Measurements from ENCODE around the gene RNF157. TPM values are rescaled to one million over a fixed set of nuclear protein-coding genes. Genes with fewer than 3 reads are reported as not detected.

RNF157 gene
- total and polyA plus RNA-seq, 2 of the 13 experiments (the other 11 are each of a cell fraction or from before 2014, with no cell fraction given) = 0.44 to 1.5 TPM

DNA sequence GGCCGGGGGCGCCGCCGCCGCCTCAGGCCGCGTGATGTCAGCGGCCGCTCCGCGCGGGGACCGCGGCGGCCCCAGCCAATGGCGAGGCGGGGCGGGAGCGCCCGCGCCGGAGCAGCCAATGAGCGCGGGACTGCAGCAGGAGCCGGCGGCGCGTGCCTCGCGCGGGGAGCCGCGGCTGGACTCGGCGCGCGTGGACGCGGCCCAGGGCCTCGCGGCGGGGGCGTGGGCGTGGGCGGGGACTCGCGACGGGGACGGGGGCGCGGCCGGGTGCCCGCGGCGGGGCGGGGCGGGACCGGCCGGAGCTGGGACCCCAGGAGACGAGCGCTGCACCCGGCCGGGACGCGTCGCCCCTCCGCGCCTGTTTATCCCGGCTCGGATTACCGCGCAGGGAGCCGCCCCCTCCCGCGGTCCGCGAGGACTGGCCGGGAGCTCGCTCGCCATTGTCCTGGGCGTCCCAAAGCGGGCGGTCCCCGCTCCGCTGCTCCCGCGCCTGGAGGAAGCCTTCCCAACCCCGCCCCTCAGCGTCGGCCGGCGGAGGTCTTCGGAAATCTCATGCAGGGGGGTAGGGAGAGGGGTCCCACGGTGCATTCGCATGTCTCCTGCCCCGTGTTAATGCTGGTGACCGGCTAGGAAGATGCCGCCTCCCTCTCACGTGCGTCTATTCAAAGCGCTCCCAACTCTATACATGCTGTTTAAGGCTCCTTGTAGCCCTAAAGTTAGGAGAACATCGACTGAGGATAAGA is at the start of gene RNF157 (continued):
- no peak for TF ChIP-seq YY1 (IDR thresholded peaks at IDR 0.05; ENCODE audit: insufficient read depth, insufficient replicate concordance, low read depth, low read length)
- no peak for TF ChIP-seq FOSL2 (CRISPR knock-in tag; IDR thresholded peaks at IDR 0.05)
- TF ChIP-seq PPARG (CRISPR knock-in tag; conservative IDR thresholded peaks at IDR 0.05) = no peak
- TF ChIP-seq ZNF205 (CRISPR knock-in tag; IDR thresholded peaks at IDR 0.05) = 0 out of 2 replicates have a peak, but pooled peaks have one; percentile 35
- TF ChIP-seq, protein P1, sequence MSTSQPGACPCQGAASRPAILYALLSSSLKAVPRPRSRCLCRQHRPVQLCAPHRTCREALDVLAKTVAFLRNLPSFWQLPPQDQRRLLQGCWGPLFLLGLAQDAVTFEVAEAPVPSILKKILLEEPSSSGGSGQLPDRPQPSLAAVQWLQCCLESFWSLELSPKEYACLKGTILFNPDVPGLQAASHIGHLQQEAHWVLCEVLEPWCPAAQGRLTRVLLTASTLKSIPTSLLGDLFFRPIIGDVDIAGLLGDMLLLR (CRISPR knock-in tag; IDR thresholded peaks at IDR 0.05) = no peak
- TF ChIP-seq TCF7L2 (IDR thresholded peaks at IDR 0.05; ENCODE audit: low read depth, low read length) = no peak
- TF ChIP-seq, protein P2, sequence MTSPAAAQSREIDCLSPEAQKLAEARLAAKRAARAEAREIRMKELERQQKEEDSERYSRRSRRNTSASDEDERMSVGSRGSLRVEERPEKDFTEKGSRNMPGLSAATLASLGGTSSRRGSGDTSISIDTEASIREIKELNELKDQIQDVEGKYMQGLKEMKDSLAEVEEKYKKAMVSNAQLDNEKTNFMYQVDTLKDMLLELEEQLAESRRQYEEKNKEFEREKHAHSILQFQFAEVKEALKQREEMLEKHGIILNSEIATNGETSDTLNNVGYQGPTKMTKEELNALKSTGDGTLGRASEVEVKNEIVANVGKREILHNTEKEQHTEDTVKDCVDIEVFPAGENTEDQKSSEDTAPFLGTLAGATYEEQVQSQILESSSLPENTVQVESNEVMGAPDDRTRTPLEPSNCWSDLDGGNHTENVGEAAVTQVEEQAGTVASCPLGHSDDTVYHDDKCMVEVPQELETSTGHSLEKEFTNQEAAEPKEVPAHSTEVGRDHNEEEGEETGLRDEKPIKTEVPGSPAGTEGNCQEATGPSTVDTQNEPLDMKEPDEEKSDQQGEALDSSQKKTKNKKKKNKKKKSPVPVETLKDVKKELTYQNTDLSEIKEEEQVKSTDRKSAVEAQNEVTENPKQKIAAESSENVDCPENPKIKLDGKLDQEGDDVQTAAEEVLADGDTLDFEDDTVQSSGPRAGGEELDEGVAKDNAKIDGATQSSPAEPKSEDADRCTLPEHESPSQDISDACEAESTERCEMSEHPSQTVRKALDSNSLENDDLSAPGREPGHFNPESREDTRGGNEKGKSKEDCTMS (CRISPR knock-in tag; conservative IDR thresholded peaks at IDR 0.05) = no peak
- TF ChIP-seq HNF4G (IDR thresholded peaks at IDR 0.05; ENCODE audit: borderline replicate concordance, low read depth, low read length) = no peak
- TF ChIP-seq HNF4G (CRISPR knock-in tag; IDR thresholded peaks at IDR 0.05; ENCODE audit: borderline replicate concordance, low read depth) = 0 out of 2 replicates have a peak, but pooled peaks have one; percentile 23
- TF ChIP-seq KDM5B (CRISPR knock-in tag; IDR thresholded peaks at IDR 0.05; ENCODE audit: borderline replicate concordance) = peak; percentile 36; the same call in 1 of the 2 replicates
- no peak for TF ChIP-seq ZNF282 (IDR thresholded peaks at IDR 0.05; ENCODE audit: partially characterized antibody)
- TF ChIP-seq, protein P3, sequence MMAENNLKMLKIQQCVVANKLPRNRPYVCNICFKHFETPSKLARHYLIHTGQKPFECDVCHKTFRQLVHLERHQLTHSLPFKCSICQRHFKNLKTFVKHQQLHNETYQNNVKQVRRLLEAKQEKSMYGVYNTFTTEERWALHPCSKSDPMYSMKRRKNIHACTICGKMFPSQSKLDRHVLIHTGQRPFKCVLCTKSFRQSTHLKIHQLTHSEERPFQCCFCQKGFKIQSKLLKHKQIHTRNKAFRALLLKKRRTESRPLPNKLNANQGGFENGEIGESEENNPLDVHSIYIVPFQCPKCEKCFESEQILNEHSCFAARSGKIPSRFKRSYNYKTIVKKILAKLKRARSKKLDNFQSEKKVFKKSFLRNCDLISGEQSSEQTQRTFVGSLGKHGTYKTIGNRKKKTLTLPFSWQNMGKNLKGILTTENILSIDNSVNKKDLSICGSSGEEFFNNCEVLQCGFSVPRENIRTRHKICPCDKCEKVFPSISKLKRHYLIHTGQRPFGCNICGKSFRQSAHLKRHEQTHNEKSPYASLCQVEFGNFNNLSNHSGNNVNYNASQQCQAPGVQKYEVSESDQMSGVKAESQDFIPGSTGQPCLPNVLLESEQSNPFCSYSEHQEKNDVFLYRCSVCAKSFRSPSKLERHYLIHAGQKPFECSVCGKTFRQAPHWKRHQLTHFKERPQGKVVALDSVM (CRISPR knock-in tag; IDR thresholded peaks at IDR 0.05) = no peak
- TF ChIP-seq, protein P4, sequence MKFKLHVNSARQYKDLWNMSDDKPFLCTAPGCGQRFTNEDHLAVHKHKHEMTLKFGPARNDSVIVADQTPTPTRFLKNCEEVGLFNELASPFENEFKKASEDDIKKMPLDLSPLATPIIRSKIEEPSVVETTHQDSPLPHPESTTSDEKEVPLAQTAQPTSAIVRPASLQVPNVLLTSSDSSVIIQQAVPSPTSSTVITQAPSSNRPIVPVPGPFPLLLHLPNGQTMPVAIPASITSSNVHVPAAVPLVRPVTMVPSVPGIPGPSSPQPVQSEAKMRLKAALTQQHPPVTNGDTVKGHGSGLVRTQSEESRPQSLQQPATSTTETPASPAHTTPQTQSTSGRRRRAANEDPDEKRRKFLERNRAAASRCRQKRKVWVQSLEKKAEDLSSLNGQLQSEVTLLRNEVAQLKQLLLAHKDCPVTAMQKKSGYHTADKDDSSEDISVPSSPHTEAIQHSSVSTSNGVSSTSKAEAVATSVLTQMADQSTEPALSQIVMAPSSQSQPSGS (CRISPR knock-in tag; IDR thresholded peaks at IDR 0.05) = no peak
- no peak for TF ChIP-seq TBP (CRISPR knock-in tag; IDR thresholded peaks at IDR 0.05)
- TF ChIP-seq MAFK (conservative IDR thresholded peaks at IDR 0.05 in 1 of 2, IDR thresholded peaks at IDR 0.05 in 1 of 2; ENCODE audit: low read length in 2 of 2) = no peak
- TF ChIP-seq, protein P5, sequence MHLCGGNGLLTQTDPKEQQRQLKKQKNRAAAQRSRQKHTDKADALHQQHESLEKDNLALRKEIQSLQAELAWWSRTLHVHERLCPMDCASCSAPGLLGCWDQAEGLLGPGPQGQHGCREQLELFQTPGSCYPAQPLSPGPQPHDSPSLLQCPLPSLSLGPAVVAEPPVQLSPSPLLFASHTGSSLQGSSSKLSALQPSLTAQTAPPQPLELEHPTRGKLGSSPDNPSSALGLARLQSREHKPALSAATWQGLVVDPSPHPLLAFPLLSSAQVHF (CRISPR knock-in tag; IDR thresholded peaks at IDR 0.05) = no peak
- TF ChIP-seq ZNF549 (CRISPR knock-in tag; IDR thresholded peaks at IDR 0.05) = no peak
- TF ChIP-seq ZNF598 (CRISPR knock-in tag; IDR thresholded peaks at IDR 0.05; ENCODE audit: borderline replicate concordance) = no peak
- TF ChIP-seq FOXA1 (IDR thresholded peaks at IDR 0.05) = no peak
- TF ChIP-seq FOXA1 (CRISPR knock-in tag; IDR thresholded peaks at IDR 0.05) = no peak
- peak; percentile 53; the same call in 1 of the 2 replicates for TF ChIP-seq ZNF446 (CRISPR knock-in tag; IDR thresholded peaks at IDR 0.05)
- TF ChIP-seq ZNF101 (CRISPR knock-in tag; IDR thresholded peaks at IDR 0.05; ENCODE audit: borderline replicate concordance, low read depth) = no peak
